CD4-positive, alpha-beta T cell treated with Interleukin-4 for 1 hour (primary cell): ENCODE measurements around the gene SLC5A5.

ENCODE experiments used
- DNase-seq, 2 donors: peaks; one replicate each; pipeline ENCODE4 v3.0.0-alpha.2; 2020 to 2022

The SLC5A5 gene

DNA sequence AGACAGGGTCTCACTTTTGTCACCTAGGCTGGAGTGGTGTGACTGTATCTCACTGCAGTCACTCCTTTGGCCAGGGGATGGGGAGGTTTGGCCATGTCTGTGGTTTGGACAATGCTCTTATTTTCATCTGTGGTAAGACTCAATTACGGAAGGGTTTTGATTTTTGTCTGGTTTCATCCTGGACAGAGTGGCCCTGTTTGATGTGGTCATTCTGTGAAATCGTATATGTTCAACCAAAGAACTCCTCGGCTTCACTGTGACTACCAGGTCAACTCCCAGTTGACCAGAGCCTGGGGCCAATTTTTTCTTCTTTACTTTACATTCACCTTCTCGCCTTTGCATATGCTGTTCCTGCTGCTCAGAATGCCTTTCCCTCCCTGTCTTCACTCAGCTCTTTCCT, 54.3 kb downstream of the SLC5A5 start:
- DNase-seq, result no peak

DNA sequence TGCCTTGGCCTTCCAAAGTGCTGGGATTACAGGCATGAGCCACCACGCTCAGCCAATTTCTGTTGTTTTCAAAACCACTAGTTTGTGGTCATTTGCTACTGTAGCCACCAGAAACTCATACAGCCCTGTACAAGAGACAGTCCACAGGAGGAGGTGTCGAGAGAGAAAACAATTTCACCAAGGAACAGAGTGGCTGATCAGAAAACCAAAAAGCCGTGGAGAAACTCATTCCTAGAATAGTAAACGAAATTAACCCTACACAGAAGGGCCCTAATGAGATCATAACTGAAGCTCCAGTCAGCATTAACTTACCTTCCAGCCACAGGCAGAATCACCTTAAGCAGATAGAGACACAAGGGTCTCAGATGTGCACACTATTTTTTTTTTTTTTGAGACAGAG, 57.3 kb downstream of the SLC5A5 start:
- DNase-seq, result no peak

DNA sequence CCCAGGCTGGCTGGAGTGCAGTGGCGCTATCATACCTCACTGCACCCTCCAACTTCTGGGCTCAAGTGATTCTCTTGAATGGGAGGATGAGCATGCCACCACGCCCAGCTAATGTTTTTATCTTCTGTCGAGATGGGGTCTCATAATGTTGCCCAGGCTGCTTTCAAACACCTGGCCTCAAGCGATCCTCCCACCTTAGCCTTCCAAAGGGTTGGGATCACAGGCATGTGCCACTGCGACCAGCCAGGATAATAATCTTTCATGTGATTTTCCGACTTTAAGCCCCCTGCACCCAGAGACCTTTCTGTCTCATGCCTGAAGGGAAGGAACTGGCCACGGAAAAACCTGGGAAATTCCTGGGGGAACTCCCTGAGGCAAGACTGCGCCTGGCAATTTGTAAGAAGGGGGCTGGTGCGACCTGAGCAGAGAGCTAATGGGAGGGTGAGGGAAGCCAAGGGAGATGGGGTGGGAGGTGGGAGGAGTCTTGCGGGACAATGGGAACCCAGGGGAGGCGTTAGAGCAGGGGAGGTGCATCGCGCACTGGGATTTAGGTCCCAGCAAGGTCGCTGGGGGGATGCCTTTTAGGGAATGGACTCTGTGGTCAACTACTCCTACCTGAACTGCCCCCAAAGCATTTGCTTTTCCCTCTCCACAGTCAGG, 59.9 kb downstream of the SLC5A5 start:
- no peak for DNase-seq

DNA sequence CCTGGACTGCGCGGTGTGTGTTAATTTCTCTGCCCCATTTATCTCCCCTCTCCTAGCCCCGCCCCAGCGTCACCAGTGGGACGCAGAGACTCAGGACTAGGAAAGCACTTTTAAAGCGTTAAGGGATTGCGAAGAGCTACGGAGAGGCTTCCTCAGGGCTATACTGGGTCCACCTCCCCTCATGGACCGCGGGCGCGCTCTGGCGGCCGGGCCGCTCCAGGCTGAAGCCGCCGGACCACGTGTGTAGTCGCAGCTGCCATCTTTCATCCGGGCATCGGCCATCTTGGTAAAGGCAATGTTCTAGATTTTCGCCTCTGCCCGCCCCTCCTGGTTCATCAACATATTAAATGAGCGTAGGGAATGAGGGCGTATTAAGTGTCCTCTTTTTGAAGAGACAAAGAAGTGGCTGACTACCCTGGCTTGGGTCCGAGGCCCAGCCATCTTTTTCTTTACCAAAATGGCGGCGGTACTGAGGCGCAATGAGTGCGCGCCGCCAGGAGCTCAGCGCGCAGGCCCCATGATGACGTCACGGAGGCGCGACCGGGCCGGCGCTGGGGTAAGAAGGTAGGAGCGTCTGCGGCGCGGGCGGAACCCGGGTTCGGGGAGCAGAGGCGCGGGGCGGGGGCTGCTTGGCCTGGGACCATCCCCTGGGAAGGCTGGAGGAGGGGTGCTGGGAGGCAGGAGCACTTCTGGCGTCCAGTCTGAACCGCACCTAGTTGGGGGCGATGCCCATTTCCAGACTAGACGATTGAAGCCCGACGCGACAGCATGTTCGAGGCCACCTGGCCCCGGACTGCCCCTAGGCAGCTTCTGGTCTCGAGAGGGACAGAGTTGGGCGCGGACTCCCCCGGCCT, 61.0 kb downstream of the SLC5A5 start, which contains the start of gene CCDC124:
Gene CCDC124, plus strand, starts transcription at position 531 of the 854 bp plus-strand sequence. CDS start 3,406 bp downstream, outside the sequence.
- DNase-seq, result peak; percentile 94 to 95

DNA sequence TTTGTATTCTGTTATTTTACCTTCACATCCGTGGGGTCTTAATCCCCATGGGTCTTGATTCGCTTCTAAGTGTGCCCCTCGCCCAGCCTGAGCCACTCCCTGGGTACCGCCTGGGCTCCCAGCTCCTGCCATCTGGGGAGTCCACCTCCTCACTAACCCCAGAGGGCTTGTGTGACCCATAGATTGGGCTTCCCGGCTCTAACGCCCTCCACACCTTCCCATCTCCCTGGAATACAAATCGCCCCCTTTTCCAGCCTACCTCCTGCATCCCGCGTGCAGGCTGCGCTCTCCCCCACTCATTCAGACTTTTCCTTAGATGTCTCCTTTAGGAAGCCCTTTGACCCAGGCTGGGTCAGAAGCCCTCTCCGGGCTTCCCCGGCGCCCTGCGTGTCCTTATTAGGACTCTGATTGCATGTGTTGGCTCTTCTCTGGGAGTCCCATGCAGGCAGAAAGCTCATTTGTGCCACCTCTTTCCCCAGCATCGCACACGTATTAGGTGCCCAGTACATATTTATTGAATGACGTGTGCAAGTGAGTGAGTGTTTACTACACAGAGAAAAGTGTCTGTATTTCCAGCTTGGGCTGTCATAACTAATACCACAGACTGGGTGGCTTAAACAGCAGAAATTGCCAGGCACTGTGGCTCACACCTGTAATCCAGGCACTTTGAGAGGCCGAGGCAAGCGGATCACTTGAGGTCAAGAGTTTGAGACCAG, 61.8 kb downstream of the SLC5A5 start:
- DNase-seq, result no peak

DNA sequence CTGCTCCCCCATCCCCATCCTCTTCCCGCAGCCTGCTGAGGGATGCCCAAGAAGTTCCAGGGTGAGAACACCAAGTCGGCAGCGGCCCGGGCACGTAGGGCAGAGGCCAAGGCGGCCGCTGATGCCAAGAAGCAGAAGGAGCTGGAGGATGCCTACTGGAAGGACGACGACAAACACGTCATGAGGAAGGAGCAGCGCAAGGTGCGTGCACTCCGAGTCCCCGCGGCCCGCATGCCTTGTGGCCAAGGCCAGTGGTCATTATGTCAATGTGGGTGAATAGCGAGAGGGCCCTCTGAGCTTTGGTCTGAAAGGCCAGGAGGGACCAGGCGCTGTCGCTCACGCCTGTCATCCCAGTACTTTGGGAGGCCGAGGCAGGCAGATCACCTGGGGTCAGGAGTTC, 64.6 kb downstream of the SLC5A5 start:
- no peak for DNase-seq

DNA sequence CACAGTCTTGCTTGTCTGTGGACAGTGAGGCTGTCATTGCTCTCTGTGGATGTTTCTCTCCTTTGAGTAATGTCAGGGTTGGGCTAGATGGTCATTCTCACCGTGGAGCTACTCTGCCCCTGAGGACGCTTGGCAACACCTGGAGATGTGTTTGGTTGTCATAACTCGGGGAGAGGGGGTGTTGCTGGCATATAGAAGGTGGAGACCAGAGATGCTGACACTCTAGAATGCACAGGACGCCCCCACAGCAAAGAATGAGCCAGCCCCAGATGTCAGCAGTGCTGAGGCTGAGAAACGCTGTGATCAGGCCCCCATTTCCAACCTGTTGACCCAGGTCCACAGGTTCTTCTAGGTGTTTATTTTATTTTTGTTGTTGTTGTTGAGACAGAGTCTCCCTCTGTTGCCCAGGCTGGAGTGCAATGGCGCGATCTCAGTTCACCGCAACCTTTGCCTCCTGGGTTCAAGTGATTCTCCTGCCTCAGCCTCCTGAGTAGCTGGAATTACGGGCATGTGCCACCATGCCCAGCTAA, 65.7 kb downstream of the SLC5A5 start:
- no peak for DNase-seq

DNA sequence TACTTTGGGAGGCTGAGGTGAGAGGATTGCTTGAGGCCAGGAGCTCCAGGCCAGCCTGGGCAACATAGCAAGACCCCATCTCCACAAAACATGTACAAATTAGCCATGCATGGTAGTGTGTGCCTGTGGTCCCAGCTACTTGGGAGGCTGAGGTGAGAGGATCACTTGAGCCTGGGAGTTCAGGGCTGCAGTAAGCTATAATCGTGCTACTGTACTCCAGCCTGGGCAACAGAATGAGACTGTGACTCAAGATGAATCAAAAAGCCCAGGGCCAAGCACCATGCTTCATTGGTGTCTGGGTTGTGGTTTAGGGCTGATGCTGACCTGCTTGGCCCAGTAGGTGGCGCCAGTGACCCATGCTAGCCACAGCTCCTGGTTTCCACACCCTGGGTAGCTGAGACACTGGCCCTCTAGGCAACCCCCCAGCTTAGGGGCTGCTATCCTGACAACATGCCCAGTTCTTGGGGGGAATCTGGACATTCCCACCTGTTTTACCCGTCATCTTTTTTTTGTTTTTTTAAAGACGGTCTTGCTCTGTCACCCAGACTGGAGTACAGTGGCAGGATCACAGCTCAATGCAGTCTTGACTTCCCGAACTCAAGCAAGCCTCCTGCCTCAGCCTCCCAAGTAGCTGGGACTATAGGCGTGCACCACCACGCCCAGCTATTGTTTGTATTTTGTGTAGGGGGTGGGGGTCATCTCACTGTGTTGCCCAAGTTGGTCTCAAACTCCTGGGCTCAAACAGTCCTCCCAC, 66.5 kb downstream of the SLC5A5 start:
- peak; percentile 85 for DNase-seq

DNA sequence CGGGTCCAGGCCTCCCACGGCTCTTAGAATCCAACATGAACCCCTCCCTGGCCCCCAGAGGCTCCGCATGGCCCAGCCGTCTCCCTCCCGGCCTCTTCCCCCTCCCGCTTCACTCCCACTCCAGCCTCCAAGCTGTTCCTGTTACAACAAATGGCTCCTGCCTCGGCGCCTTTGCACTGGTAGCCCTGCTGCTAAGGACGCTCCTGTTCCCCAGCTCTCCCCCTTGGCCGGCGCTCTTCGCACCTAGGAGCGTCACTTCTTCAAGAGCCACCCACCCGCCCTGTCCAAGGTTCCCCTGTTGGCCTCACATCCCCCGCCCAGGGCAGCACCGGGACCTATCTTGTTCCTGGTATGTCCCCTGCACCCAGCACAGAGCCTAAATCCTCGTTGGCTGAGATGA, 70.4 kb downstream of the SLC5A5 start:
- DNase-seq, result no peak

DNA sequence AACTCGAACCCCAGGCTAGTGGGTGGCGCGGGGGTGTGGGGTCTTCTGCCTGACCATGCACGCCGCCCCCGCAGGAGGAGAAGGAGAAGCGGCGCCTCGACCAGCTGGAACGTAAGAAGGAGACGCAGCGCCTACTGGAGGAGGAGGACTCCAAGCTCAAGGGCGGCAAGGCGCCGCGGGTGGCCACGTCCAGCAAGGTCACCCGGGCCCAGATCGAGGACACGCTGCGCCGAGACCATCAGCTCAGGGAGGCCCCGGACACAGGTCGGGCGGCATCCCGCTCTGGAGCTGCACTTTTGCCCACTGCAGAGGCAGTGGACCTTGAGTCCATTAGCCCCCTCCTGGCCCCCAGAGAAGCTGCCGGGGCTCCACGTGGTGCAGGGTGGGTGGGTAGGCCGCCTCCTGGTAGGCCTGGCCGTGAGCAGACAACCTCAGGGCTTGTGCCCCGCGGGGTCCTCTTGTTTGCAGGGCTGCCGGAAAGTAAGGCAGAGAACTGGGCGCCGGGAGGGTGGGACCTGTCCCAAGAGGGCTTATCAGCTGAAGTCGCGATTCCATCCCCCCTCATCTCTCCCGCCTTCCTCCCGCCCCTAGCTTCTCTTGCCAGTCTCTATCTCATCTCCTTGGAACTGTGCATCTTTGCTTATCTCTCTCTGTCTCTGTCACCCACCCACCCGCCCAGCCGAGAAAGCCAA, 71.0 kb downstream of the SLC5A5 start:
- no peak for DNase-seq

DNA sequence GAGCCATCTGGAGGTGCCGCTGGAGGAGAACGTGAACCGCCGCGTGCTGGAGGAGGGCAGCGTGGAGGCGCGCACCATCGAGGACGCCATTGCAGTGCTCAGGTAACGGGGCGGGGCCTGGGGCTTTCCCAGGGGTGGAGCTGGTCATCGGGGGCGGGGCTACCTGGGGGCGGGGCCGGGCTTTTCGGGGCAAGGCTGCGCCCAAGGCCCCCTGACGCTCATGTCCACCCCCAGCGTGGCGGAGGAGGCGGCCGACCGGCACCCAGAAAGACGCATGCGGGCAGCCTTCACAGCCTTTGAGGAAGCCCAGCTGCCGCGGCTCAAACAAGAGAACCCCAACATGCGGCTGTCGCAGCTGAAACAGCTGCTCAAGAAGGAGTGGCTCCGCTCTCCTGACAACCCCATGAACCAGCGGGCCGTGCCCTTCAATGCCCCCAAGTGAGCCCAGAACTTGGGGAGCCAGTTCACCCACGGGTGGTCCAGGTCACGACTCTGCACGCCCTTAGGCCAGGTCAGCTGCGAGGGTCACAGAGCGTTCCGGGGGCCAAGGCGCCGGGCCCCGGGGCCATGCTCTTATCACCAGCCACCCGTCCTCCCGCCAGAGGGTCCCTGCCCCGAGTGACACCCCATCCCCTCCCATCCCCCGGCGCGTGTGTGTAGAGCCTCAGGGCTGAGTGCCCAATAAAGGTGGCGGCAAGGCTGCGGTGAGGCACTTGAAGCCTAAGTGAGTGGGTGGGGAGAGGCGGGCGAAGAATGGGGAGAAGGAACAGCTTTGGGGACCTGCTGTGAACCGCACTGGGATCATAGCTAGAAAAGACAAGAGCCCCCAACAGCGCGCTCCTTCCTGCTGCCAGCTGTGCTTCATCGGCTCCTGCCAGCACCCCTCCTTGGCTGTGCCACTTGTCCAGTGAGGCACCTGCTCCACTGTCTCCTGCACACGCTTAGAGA, 71.8 kb downstream of the SLC5A5 start:
- DNase-seq, result no peak

DNA sequence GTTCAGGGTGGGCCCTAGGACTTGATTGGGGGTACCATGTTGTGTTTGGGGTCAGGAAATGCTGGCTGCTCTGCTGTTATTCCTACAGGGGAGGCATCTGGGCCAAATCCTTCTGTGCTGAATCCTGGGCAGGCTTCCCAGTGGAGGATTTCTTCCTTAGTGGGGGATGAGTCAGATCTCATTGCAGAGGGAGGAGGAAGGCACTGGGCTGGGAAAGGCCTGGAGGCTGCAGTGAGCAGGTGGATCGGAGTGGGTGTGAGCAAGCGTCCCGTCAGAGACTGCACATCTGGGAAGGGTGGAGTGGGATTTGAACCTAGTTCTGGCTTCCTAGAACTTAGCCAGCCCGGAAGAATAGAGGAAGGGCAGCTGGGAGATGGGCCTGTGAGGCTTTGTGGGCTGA, 72.6 kb downstream of the SLC5A5 start:
- no peak for DNase-seq
